ENCODE data around the gene C3orf38. TPM values are rescaled to one million over a fixed set of nuclear protein-coding genes. Genes with fewer than 3 reads are reported as not detected.

The C3orf38 gene
- total and polyA plus RNA-seq, 2 experiments from 2014 or later: 22.2 to 30.5 TPM

DNA sequence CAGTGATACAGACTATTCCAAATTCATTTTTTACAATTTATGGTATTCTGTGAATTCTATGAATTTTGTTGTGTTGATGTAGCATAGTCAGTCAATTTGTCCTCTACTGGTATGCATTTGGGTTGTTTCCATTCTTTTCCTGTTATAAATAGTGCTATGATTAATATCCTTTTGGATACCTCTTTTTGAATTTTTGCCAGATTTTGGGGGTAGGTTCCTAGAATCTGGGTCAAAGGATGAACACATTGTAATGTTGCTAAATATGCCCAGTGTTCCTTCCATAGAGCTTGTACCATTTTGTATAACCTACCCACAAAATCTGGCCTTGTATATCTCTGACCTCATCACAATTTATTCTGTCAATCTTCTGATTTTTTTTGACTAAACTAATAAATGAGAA lies 44.4 kb upstream of the C3orf38 start (continued):
- TF ChIP-seq ZNF462 (CRISPR knock-in tag; IDR thresholded peaks at IDR 0.05): no peak

DNA sequence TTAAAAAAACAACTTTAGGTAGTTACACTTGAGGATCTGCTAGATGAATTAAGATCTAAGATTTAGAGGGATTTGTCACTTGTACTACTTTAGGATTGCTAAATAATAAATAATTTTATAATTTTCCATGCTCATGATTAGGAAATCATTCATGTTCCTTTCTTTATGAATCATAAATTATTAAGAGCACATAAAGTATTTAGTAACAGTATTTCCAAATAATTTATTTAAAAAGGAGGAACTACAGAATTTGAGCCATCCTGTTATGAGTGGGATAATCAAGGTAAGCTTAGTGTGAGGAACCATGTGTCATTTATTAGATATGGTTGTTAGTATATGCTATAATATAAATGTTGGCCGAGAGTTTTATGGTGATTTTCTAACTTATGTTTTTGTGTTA lies 37.5 kb upstream of the C3orf38 start:
- no peak overlapping the region for H3K4me3 ChIP-seq
- H2AFZ ChIP-seq: no peak overlapping the region
- H3K4me2 ChIP-seq: no peak overlapping the region
- no peaks in the 10 kb centered on the region for H3K9me2 ChIP-seq (ENCODE audit: insufficient read depth)
- Mint-ChIP-seq H3K4me3 (no peak overlapping the region), H3K27me3 (ENCODE audit: insufficient read depth, low read depth, poor library complexity) (no peaks in the 10 kb centered on the region), H3K36me3 (ENCODE audit: low read depth) (no peaks in the 10 kb centered on the region), H3K4me1 (peaks cover 2% of the 10 kb centered on the region; the same call in 2 of the 3 replicates), H3K27ac (no peak overlapping the region), H3K9me3 (no peaks in the 10 kb centered on the region)
- no peaks in the 10 kb centered on the region; the same call in 1 of the 2 replicates for H4K20me1 ChIP-seq (replicated peaks; ENCODE audit: insufficient read depth)
- 0 out of 2 replicates have a peak, but pooled peaks cover 1% of the 10 kb centered on the region for H3K79me2 ChIP-seq (replicated peaks; ENCODE audit: insufficient read depth)
- DNase-seq (ENCODE audit: low spot score): no peak
- ATAC-seq: no peak
- H3K27ac ChIP-seq (ENCODE audit: low read depth): no peak overlapping the region
- H3K4me1 ChIP-seq (ENCODE audit: insufficient read depth): peaks cover 3% of the 10 kb centered on the region; the same call in 1 of the 2 replicates
- H3K27me3 ChIP-seq (ENCODE audit: insufficient read depth): no peaks in the 10 kb centered on the region
- H3F3A ChIP-seq (replicated peaks; ENCODE audit: low read depth): no peaks in the 10 kb centered on the region
- H3K36me3 ChIP-seq (ENCODE audit: insufficient read depth): no peaks in the 10 kb centered on the region
- TF ChIP-seq EZH2 (IDR thresholded peaks at IDR 0.05; ENCODE audit: low read depth, unreplicated experiment) (no peak), EZH2phosphoT487 (IDR thresholded peaks at IDR 0.05; ENCODE audit: unreplicated experiment) (no peak), ZNF462 (CRISPR knock-in tag; IDR thresholded peaks at IDR 0.05) (no peak), ZNF114 (CRISPR knock-in tag; IDR thresholded peaks at IDR 0.05) (no peak), CREB1 (CRISPR knock-in tag; IDR thresholded peaks at IDR 0.05; ENCODE audit: low read depth) (no peak), CTCF (conservative IDR thresholded peaks at IDR 0.05; ENCODE audit: low read depth in 2 of 2) (no peak), ZNF331 (CRISPR knock-in tag; IDR thresholded peaks at IDR 0.05; ENCODE audit: low read depth) (no peak), NANOG (IDR thresholded peaks at IDR 0.05; ENCODE audit: borderline replicate concordance) (no peak)

All from GM23338 (cell line).